BLaER1 (cell line): ENCODE results near the gene HSF5.

Experiments used
- H3K27ac ChIP-seq: shearing (Covaris generic); formaldehyde crosslinking; 2 replicates; pipeline ENCODE4 v1.8.1; 2022
- H3K27me3 ChIP-seq: shearing (Covaris generic); formaldehyde crosslinking; 2 replicates; pipeline ENCODE4 v1.8.1; 2022
- H3K36me3 ChIP-seq: shearing (Covaris generic); formaldehyde crosslinking; 2 replicates; pipeline ENCODE4 v1.8.1; 2022
- H3K4me1 ChIP-seq: shearing (Covaris generic); formaldehyde crosslinking; 2 replicates; pipeline ENCODE4 v1.8.1; 2022
- H3K4me2 ChIP-seq: shearing (Covaris generic); formaldehyde crosslinking; 2 replicates; pipeline ENCODE4 v1.8.1; 2022
- H3K4me3 ChIP-seq: shearing (Covaris generic); formaldehyde crosslinking; 2 replicates; pipeline ENCODE4 v1.8.1; 2022
- H3K9ac ChIP-seq: shearing (Covaris generic); formaldehyde crosslinking; 2 replicates; pipeline ENCODE4 v1.8.1; 2022
- H3K9me3 ChIP-seq: shearing (Covaris generic); formaldehyde crosslinking; 2 replicates; pipeline ENCODE4 v1.8.1; 2022
- H4K20me1 ChIP-seq: shearing (Covaris generic); formaldehyde crosslinking; 2 replicates; pipeline ENCODE4 v1.8.1; 2022
- Cebpa-rat ChIP-seq: shearing (Covaris generic); IDR thresholded peaks from 2 replicates; pipeline ENCODE4 v1.8.1; 2022

Gene HSF5

DNA sequence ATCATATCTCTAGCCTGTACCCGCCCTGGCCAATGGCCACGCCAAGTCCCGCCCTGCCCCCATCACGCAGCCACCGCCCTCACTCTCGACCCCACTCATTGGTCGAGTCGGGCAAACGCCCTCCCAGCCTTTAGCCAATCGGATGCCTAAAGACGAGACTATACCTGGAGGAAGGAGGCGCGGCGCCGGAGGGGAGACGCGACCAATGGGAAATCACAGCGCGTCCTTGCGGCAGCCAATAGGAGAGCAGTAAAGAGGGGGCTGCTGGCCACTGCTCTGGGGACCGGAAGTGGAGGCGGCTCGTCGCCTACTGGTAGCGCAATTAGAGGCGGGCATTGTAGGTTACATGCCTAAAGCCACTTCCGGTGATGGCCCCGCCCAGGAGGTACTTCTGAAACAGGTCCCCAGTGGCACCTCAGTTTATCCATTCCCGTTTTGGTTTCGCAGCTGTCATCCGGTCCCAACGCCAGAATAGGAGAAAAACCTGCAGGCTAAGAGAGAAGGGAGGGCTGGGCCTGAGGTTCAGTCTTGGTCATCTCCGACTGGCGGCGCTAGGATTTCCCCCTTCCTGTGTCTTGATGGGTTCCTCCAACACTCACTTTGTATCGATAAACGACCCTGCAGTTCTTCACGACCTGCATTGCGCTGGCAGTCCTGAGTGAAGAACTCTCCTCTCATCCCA lies 29.9 kb upstream of the HSF5 start:
- Histone ChIP-seq H3K4me3 (peak overlapping the region; percentile 72), H3K4me1 (peaks cover 53% of the 10 kb centered on the region), H3K27me3 (no peaks in the 10 kb centered on the region), H3K4me2 (peak overlapping the region; percentile 90), H3K9me3 (no peaks in the 10 kb centered on the region), H4K20me1 (peaks cover 7% of the 10 kb centered on the region), H3K27ac (peak overlapping the region; percentile 90), H3K36me3 (no peaks in the 10 kb centered on the region), H3K9ac (peak overlapping the region; percentile 85)
- TF ChIP-seq Cebpa-rat = no peak

DNA sequence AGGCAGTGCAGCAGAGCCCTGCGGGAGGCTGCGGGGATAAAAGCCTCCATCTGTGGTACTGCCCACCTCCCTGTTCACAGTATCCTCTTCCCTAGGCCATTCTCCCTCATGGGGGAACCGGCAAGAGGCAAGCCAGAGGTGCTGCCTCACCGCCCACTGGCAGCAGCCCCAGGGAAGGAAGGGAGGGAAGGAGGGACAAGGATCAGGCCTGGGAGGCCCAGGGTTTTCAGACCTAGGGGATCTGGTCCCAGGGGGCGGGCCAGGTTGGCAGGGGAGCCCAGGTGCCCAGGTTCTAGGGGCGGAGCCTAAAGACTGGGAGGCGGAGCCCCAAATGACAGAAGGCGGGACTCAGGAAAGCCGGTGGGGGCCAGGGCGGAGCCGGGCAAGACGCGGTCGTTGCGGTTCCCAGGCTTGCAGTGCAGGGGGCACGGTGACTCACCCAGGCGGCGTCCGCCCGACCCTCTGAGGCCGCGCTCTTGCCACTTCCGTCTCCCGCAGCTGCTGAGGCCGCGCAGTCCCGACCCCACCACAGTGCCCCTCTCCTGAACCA lies 29.2 kb upstream of the HSF5 start:
- H3K9ac ChIP-seq = peak overlapping the region; percentile 77
- TF ChIP-seq Cebpa-rat = no peak
- H4K20me1 ChIP-seq = peaks cover 14% of the 10 kb centered on the region

DNA sequence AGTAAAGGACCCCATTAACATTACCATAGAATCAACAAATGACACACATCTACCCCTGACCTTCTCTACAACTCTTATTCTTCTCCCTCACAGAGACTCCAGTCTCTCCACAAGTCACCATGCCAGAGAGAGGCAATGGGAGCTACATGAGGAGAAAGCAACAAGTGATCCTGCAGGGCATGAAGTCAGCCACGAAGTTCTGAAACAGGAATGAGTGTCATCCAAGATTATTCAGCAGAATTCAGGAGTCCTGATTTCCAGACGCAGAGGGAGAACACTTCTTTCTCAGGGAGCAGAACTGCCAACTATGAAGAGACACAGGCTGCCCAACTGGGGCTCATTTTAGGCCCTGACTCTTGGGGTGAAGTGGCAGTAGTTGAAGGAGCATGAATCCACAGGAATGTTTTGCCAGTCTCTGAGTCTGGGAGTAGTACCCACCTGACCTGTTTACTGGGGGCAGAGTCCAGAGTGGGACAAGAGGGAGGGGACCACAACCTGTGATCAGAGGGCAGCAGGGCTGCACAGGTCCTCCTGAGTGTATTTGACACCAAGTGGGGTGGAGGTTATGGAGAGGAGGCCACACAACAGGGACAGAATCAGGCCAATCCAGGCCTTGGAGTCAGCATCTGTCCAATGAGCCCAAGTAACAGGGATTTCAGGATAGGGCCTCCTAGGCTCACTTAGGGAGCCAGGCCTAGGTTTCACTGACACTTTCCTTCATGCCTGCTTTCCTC lies 28.6 kb upstream of the HSF5 start:
- Histone ChIP-seq H3K4me2 (peak overlapping the region; percentile 91), H3K9me3 (no peaks in the 10 kb centered on the region), H3K27me3 (no peaks in the 10 kb centered on the region), H3K4me1 (peaks cover 65% of the 10 kb centered on the region), H3K9ac (peak overlapping the region; percentile 77), H3K4me3 (peak overlapping the region; percentile 72), H3K27ac (peak overlapping the region; percentile 86), H3K36me3 (peaks cover 10% of the 10 kb centered on the region), H4K20me1 (peaks cover 18% of the 10 kb centered on the region)
- TF ChIP-seq Cebpa-rat = no peak

More for the DNA sequence above, 29.2 kb upstream of the HSF5 start:
- Histone ChIP-seq H3K27ac (peak overlapping the region; percentile 86), H3K4me1 (peaks cover 59% of the 10 kb centered on the region), H3K36me3 (peaks cover 4% of the 10 kb centered on the region), H3K9me3 (no peaks in the 10 kb centered on the region), H3K27me3 (no peaks in the 10 kb centered on the region), H3K4me3 (peak overlapping the region; percentile 72), H3K4me2 (peak overlapping the region; percentile 91)

DNA sequence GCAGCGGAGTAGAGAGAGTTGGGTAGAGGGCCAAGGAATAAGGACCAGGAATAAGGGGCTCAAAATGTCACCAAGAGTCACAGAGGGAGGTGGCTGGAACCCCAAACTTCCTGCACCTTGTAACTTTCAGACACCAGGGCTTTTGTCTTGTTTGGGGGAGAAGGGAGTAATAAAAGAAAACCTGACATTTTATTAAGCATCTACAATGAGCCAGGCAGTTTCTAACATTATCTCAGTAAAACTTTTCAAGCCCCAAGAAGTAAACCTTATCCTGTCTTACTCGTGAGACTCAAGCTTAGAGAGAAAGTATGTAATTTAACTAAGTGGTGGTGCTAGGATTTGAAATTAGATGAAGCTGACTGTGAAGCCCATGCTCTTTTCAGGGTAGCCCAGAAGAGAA lies 27.1 kb upstream of the HSF5 start:
- no peak for TF ChIP-seq Cebpa-rat
- H3K27ac ChIP-seq = peak overlapping the region; percentile 14; the same call in 1 of the 2 replicates
- peak overlapping the region; percentile 94 for H3K4me3 ChIP-seq
- peaks cover 67% of the 10 kb centered on the region for H3K4me1 ChIP-seq
- peaks cover 18% of the 10 kb centered on the region for H4K20me1 ChIP-seq
- peaks cover 25% of the 10 kb centered on the region for H3K36me3 ChIP-seq
- no peaks in the 10 kb centered on the region for H3K9me3 ChIP-seq
- peak overlapping the region; percentile 95; the same call in 1 of the 2 replicates for H3K9ac ChIP-seq
- peak overlapping the region; percentile 91 for H3K4me2 ChIP-seq
- no peaks in the 10 kb centered on the region for H3K27me3 ChIP-seq

DNA sequence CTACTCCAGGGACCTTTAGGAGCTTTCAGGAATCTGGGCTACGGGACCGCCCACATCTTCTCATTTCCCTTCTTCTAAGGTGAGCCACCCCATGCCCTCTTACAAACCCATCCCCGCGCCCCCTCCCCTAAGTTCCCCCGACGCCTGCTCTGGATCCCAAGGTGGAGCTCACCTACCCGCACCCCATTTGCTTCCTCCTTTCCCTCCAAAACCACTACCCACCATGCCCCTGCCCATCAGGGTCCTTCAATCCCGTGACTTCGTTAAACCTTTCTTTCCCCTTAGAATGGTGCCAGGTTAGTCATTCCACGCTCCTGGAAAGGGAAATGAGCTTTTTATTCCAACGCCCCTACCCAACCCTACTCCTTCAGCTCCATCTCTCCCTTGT lies 26.6 kb upstream of the HSF5 start:
- no peak for TF ChIP-seq Cebpa-rat

DNA sequence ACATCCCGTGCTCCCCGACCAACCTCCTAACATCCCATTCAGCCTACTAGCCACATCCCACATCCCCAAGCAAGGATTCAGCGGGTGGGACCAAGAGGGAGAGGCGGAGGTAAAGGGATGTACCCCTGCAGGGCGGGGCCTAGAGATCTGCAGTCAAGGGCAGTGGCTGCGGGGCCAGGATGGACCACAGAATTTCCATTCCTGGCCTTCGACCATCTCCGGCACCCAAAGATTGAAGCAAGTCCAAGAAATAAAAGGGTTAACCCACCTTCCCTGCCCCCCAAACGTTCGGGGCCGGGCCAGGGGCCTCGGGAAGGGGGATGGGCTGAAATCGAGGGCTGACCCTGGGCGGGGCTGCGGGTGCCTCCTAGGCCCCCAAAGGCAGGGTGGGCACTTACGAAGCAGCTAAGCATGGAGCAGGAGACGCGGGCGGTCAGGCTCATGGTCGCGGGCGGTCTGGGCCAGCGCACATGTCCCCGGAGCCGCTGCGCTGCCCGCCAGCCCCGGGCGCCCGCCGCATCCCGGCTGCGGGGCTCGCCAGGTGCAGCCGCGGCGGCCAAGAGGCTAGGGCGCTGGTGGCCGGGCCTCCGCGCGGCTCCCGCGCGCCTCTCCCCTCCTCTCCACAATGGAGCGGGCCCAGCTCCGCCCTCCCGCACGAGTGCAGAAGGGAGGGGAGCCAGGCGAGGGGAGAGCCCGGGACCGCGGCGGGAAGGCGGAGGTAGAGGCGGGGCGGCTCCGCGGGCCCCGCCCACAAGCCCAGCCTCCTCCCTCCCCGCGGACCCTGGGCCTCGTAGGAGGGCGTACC lies 26.0 kb upstream of the HSF5 start, which contains the start of gene MTMR4:
Gene MTMR4, minus strand, starts transcription at position 674 of the 805 bp plus-strand sequence. Its CDS starts 231 bp downstream, at position 443.
- Histone ChIP-seq H3K36me3 (peaks cover 37% of the 10 kb centered on the region), H3K4me1 (peaks cover 67% of the 10 kb centered on the region), H3K9ac (peak within 1 kb of the TSS; percentile 95), H3K9me3 (no peaks in the 10 kb centered on the region), H3K27ac (peak within 1 kb of the TSS; percentile 93), H4K20me1 (peaks cover 18% of the 10 kb centered on the region), H3K27me3 (no peaks in the 10 kb centered on the region), H3K4me2 (peak within 1 kb of the TSS; percentile 91), H3K4me3 (peak within 1 kb of the TSS; percentile 94)
- no peak for TF ChIP-seq Cebpa-rat

More for the DNA sequence above, 26.6 kb upstream of the HSF5 start:
- H3K9me3 ChIP-seq = no peaks in the 10 kb centered on the region
- peak overlapping the region; percentile 93; the same call in 1 of the 2 replicates for H3K27ac ChIP-seq
- peak overlapping the region; percentile 95 for H3K9ac ChIP-seq
- H3K27me3 ChIP-seq = no peaks in the 10 kb centered on the region
- peak overlapping the region; percentile 91 for H3K4me2 ChIP-seq
- peaks cover 18% of the 10 kb centered on the region for H4K20me1 ChIP-seq
- H3K36me3 ChIP-seq = peaks cover 31% of the 10 kb centered on the region
- H3K4me3 ChIP-seq = peak overlapping the region; percentile 94
- peaks cover 67% of the 10 kb centered on the region for H3K4me1 ChIP-seq

DNA sequence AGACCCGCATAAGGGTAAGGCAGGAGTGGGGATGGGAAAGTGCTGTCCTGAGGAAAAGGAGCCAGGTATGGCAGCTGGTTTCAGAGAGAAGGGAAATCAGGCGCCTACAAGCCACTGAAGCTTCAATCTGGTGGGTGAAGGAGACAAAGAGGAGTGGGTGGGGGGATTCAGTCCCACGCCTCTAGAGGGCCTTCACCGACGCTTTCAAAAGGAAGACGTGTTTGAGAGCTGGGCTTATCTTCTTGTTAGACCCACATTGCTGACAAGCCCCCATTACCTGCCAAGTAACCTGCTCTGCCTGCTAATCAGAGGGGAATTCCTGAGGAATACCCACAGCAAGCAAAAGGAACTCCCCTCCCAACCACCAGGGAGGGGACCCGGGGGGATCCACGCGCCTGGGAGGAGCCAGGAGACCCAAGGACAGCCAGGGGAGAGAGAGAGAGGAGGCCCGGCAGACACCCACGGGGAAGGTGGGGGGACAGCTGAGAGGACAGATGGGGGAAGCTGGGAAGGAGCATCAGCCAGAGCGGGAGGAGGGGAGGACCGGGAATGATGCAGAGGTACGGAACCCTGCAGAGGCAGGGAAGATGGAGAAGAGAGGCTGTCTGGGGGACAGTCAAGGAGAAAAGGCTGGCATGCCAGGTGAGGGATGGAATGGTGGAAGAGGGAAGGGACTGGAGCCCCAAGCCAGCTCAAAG lies 25.2 kb upstream of the HSF5 start:
- Histone ChIP-seq H3K9ac (peak overlapping the region; percentile 95), H3K36me3 (peaks cover 44% of the 10 kb centered on the region), H3K27me3 (no peaks in the 10 kb centered on the region), H3K4me2 (peak overlapping the region; percentile 91), H3K27ac (peak overlapping the region; percentile 93), H3K4me1 (peaks cover 74% of the 10 kb centered on the region), H4K20me1 (peaks cover 23% of the 10 kb centered on the region), H3K9me3 (no peaks in the 10 kb centered on the region), H3K4me3 (peak overlapping the region; percentile 94)
- no peak for TF ChIP-seq Cebpa-rat

DNA sequence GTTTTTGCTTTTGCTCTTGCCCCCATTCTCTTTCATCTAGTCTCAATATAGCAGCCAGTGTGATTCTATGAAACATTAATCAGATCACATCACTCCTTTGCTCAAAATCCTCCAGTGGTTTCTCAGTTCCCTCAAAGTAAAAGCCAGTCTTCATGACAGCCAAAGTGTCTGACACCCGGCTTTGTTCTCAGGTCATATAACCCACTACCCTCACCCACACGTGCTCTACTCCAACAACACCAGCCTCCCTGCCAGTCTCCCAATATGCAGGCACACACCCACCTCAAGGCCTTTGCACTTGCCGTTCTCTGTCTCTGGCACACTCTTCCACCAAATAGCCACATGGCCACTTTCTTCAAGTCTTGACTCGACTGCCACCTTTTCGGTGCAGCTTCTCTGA lies 21.9 kb upstream of the HSF5 start:
- TF ChIP-seq Cebpa-rat = no peak
- peaks cover 78% of the 10 kb centered on the region for H3K36me3 ChIP-seq

More for the DNA sequence above, 21.9 kb upstream of the HSF5 start:
- Histone ChIP-seq H3K4me2 (no peak overlapping the region), H3K27ac (no peak overlapping the region), H3K4me1 (peaks cover 69% of the 10 kb centered on the region), H3K9ac (no peak overlapping the region), H3K9me3 (no peaks in the 10 kb centered on the region), H4K20me1 (peaks cover 46% of the 10 kb centered on the region), H3K4me3 (no peak overlapping the region), H3K27me3 (no peaks in the 10 kb centered on the region)
